ENCODE results near the gene ZFP92.

ZFP92 gene

DNA sequence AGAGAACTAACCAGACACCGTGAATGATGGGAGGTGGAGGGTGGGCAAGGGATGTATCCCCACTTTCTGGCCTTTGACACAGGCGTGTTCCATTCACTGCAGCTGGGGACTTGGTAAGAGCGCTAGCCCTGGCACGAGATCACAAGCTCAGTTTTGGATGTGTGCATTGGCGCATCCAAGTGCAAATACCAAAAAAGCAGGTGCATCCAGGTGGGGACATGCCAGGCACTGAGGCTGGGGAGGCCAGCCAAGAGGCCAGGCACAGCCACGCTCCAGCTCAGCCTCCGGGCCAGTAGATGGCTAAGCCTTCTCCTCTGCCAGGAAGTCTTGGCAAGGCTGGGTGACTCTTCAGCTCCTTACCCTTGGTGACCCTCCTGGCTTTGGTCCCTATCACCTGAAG, 4.4 kb upstream of the ZFP92 start:
- no peak overlapping the region for H3K4me3 ChIP-seq (ENCODE audit: control insufficient read depth, low read depth, low read length)
- no peak for DNase-seq (ENCODE audit: low read depth)
- TF ChIP-seq, protein P1, sequence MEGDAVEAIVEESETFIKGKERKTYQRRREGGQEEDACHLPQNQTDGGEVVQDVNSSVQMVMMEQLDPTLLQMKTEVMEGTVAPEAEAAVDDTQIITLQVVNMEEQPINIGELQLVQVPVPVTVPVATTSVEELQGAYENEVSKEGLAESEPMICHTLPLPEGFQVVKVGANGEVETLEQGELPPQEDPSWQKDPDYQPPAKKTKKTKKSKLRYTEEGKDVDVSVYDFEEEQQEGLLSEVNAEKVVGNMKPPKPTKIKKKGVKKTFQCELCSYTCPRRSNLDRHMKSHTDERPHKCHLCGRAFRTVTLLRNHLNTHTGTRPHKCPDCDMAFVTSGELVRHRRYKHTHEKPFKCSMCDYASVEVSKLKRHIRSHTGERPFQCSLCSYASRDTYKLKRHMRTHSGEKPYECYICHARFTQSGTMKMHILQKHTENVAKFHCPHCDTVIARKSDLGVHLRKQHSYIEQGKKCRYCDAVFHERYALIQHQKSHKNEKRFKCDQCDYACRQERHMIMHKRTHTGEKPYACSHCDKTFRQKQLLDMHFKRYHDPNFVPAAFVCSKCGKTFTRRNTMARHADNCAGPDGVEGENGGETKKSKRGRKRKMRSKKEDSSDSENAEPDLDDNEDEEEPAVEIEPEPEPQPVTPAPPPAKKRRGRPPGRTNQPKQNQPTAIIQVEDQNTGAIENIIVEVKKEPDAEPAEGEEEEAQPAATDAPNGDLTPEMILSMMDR (IDR thresholded peaks at IDR 0.05; ENCODE audit: control insufficient read depth, insufficient read depth, low read depth, low read length, missing control alignments) = no peak

DNA sequence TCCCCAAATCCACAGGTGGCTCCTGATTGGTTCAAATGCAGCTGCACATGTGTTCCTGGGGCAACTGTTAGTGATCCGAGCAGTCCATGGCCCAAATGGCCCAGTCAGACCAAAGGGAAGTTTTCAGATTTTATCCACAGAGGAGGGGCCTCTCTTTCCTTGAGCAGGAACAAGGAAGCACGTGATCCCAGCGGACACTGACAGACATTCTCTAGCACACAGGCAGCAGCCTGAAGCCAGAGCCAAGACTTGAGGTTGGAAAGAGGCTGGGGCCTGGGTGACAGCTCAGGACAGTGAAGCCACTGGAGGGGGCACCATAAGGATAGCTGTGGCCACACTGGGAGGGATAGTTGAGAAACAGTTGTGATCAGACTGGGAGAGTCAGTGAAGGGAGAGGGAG, 3.5 kb upstream of the ZFP92 start:
- DNase-seq (ENCODE audit: low read depth) = no peak
- TF ChIP-seq, protein P1 (IDR thresholded peaks at IDR 0.05; ENCODE audit: control insufficient read depth, insufficient read depth, low read depth, low read length, missing control alignments) = no peak
- no peak overlapping the region for H3K4me3 ChIP-seq (ENCODE audit: control insufficient read depth, low read depth, low read length)

DNA sequence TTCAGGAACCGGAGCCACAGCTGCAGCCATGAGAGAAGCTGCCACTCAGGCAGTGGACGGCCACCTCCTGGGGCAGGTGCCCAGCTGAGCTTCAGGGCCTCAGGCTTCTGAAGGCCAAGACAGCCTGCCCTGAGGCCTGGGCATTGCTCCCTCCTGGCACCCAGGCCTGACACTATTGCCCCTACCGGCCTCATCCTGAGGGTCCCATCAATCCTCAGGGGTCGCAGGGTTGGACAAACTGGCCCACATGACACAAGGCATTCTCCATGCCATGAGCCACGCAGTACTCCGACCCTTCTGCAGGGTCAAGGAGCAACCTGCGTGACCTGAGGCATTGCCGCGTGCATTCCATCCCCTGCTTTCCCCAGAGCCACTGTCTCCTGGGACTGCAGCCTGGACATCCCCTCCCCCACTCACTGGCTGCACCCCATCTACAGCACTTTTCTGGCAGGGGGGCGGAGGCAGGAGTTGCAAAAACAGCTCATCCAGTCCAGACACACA, 3.0 kb upstream of the ZFP92 start:
- no peak overlapping the region for H3K4me3 ChIP-seq (ENCODE audit: control insufficient read depth, low read depth, low read length)
- DNase-seq (ENCODE audit: low read depth) = no peak

DNA sequence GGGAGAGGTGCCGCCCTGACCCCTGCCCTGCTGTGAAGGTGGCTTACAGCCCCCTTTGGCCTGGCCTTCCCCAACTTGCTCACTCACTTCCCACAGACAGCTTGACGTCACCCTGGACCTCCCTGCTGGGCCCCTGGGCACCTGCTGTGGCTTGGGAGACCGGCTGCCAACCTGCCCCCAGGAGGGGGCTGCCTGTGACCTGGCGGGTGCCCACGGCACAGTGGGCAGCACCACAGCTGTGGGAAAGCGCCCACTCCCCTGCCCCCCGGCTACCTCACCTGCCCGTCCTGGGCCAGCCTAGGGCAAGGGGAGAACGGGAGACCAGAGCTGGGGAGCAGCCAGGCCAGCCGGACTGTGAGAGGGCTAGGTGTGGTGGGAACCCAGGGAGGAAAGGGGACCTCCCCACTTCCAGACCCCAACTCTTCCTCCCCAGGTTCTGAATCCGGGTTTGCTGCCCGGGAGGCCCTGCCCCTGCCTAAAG, 2.4 kb upstream of the ZFP92 start:
- no peak overlapping the region for H3K4me3 ChIP-seq (ENCODE audit: control insufficient read depth, low read depth, low read length)
- DNase-seq (ENCODE audit: low read depth) = no peak
- TF ChIP-seq, protein P1 (IDR thresholded peaks at IDR 0.05; ENCODE audit: control insufficient read depth, insufficient read depth, low read depth, low read length, missing control alignments) = no peak

More for the DNA sequence above, 3.0 kb upstream of the ZFP92 start:
- TF ChIP-seq, protein P1 (IDR thresholded peaks at IDR 0.05; ENCODE audit: control insufficient read depth, insufficient read depth, low read depth, low read length, missing control alignments) = no peak

DNA sequence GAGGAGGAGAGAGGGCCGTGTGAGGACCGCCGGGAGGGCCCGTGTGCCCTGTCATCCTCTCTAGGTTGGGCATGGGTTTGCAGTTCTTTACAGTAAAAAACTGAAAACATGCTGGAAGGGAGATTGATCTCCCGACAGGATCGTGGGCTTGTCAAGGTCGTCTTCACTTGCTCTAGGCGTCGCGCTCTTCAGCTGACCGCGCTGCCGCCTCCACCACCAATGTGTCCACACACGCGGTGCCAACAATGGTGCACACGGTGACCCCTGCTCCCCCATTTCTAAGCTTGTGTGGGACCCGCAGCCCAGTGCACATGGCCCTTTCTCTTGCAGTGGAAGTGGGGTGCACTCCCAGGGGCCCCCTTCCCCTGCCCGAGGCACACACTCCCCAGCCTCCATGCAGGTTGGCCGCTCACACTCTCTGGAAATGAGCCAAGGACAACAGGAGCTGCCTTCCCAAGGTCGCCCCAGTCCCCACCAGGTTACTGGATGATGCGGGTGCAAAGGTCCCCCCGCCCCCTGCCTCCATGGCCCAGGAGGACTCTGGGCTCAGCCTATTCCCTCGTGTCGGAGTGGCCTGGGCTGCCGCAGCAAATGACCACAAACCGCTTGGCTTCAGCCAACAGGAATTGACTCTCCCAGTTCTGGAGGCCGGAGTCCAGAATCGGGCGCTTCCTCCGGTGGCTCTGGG, 1.7 kb upstream of the ZFP92 start:
- TF ChIP-seq, protein P1 (IDR thresholded peaks at IDR 0.05; ENCODE audit: control insufficient read depth, insufficient read depth, low read depth, low read length, missing control alignments) = no peak
- no peak for DNase-seq (ENCODE audit: low read depth)
- no peak overlapping the region for H3K4me3 ChIP-seq (ENCODE audit: control insufficient read depth, low read depth, low read length)

DNA sequence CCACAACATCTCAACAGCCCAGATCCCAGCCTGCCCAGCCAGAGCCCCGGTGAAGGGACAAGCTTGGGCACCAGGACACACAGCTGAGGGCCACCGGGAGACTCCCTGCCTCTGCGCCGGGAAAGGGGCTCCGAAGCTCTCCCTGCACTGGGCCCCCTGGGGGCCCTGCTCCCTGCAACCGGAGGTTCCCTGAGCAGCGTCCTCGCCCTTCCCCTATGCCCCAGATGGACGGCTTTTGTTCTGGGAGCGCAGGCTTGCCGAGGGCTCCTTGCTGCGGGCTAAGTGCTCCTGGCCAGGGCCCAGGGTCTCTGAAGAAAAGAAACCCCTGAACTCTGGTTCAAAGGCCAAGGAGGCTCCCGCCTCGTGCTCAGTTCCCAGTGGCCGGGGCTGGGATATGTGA, 899 bp upstream of the ZFP92 start:
- no peak overlapping the region for H3K4me3 ChIP-seq (ENCODE audit: control insufficient read depth, low read depth, low read length)
- no peak for DNase-seq (ENCODE audit: low read depth)
- TF ChIP-seq, protein P1 (IDR thresholded peaks at IDR 0.05; ENCODE audit: control insufficient read depth, insufficient read depth, low read depth, low read length, missing control alignments) = no peak
